GM21423 (cell line): Measurements from ENCODE around the gene ZBED6.
A peak's percentile ranks its signal among the peaks of the same experiment; 100 is the strongest.
"Not testable (repeated sequence)": the region's sequence is repeated elsewhere in the genome, so short reads cannot be mapped to it uniquely, and the experiment has no call there.

ENCODE experiments used
- ATAC-seq: cut with Tn5 transposase; IDR thresholded peaks from one replicate; pipeline ENCODE4 v1.9.1; 2021; ENCODE audit warnings: mild to moderate bottlenecking, moderate library complexity; ENCODE audit not compliant: unreplicated experiment

Gene ZBED6

GRCh38 chr1:203795441-203796235, at the start of gene ZBED6, which contains the start of gene ZC3H11A:
ZBED6 (plus strand) TSS chr1:203795623; CDS start chr1:203797523, 1,900 bp downstream.
ZC3H11A (plus strand) TSS chr1:203795623; CDS start chr1:203817071, 21,448 bp downstream.
- peak; percentile 97 for ATAC-seq

GRCh38 chr1:203746281-203746680, 49.1 kb upstream of the ZBED6 start:
- ATAC-seq: no peak

DNA sequence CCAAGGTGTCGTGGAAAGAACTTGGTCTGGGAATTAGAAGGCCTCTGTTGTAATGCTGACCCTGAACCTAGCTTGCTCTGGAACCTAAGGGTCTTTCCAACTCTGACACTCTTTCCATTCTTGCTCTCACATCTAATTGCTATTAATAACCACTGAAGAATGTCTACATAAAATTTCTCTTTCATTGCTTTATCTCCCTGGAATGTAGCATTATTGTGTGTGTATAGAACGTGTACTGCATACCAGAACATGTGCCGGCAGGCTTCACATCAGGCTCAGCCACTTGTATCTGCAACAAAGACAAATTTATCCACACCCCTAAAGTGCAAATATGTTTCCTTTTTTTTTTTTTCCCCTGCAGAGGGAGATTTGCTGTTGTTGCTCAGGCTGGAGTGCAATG, 44.4 kb upstream of the ZBED6 start:
- no peak for ATAC-seq

- ATAC-seq: not testable (repeated sequence)
Observed at GRCh38 chr1:203751618-203752361, 43.6 kb upstream of the ZBED6 start.

DNA sequence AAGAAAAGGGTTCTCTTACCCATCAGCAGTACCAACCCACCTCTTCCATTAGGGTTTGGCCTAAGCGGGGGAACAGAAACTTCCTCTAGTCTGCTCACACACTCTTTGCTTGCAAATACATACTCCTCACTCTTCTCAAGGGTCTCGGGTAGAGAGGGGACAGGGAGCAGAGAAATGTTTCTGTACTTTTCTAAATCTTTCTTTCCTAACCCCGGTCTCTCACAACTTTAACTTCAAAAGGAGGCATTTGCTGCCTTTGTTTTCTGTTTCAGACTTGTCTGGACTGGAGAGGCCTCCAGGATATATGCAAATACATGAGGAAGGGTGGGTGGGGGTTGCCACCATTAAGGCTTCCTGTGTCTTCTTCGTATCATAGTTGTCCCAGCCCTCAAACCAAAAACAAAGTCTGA, 41.0 kb upstream of the ZBED6 start:
- no peak for ATAC-seq

GRCh38 chr1:203756036-203756435, 39.4 kb upstream of the ZBED6 start:
- ATAC-seq: no peak

DNA sequence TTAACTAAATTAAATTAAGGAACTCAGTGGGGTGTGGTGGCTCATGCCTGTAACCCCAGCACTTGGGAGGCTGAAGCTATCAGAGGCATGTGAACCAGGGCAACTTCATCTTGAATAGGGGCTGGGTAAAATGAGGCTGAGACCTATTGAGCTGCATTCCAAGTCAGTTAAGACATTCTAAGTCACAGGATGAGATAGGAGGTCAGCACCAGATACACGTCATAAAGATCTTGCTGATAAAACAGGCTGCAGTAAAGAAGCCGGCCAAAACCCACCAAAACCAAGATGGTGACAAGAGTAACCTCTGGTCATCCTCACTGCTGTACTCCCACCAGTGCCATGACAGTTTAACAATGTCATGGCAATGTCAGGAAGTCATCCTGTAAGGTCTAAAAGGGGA, 36.7 kb upstream of the ZBED6 start:
- not testable (repeated sequence) for ATAC-seq

DNA sequence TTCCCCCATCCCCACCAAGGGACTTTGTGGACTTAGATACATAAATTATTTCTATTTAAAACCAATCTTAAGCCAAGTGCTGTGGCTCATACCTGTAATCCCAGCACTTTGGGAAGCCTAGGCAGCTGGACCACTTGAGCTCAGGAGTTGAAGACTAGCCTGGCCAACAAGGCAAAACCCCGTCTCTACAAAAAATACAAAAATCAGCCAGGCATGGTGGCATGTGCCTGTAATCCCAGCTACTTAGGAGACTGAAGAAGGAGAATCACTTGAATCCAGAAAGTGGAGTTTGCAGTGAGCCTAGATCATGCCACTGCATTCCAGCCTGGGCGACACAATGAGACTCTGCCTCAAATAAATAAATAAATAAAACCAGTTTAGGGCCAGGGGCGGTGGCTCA, 34.9 kb upstream of the ZBED6 start:
- ATAC-seq: no peak

GRCh38 chr1:203761958-203762357, 33.5 kb upstream of the ZBED6 start:
- ATAC-seq: not testable (repeated sequence)

GRCh38 chr1:203763505-203763904, 31.9 kb upstream of the ZBED6 start:
- no peak for ATAC-seq

GRCh38 chr1:203764105-203765028, 31.1 kb upstream of the ZBED6 start:
- no peak for ATAC-seq

GRCh38 chr1:203765029-203765837, 30.2 kb upstream of the ZBED6 start, which contains the start of gene LAX1:
LAX1 (plus strand) TSS chr1:203765183; CDS start chr1:203765566, 383 bp downstream.
- ATAC-seq: no peak

DNA sequence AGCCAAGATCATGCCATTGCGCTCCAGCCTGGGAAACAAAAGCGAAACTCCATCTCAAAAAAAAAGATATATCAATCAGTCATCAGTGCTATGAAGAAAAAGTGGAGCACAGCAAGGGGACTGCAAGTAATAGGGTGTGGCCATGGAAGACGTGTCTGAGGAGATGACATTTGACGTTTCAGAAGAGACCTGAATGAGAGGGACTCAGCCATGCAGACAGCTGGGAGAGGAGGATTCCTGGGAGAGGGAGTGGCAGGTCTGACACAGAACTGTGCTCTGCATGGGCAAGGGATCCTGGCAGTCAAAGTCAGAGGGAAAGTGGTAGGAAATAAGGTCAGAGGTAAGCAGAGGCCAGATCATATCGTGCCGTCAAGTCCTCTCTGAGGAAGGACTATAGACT, 27.2 kb upstream of the ZBED6 start:
- ATAC-seq: no peak

DNA sequence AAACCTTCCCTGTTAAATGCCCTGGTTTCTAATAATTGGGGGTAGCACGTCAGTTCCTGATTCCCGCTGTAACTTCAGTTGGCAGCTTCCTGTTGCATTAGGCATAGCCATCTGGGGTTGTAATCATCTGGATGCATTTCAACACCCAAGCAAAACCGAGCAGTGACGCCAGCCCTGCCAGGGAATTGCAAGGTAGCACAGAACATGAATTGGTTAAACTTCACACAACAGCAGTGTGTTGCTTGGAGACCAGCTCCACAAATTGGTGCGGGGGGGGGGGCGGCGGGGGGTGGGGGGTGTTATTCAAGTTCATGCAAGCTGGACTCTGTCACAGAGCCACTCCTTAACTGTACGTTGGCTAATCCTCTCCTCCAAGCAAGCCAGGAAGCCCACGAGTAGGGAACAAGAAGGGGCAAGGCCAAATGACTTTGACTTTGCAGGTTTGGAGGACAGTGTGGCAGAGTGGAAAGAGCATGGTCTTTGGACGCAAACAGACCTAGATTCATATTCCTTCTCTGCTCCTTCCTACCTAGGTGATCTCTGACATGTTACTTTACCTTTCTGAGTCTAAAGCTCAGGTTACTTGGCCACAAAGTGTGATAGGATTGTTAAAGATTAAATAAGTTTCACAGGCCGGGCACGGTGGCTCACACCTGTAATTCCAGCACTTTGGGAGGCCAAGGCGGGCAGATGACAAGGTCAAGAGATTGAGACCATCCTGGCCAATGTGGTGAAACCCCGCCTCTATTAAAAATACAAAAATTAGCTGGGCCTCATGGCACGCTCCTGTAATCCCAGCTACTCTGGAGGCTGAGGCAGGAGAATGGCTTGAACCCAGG, 25.7 kb upstream of the ZBED6 start:
- ATAC-seq: no peak

GRCh38 chr1:203771901-203772301, 23.5 kb upstream of the ZBED6 start:
- ATAC-seq: no peak

DNA sequence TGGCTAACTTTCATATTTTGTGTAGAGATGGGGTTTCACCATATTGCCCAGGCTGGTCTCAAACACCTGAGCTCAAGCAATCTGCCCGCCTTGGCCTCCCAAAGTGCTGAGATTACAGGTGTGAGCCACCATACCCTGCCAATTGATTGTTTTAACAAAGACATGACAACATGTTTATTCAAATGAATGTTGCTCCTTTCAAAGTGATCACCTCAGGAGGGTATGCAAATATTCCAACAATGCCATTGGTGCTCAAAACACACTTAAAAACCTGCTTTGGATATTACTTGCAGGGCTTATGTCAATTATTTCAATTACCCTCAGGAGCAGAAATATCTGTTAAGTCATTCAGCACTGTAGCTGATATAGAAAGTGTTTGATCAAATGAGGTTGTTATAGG, 22.6 kb upstream of the ZBED6 start:
- ATAC-seq: no peak

DNA sequence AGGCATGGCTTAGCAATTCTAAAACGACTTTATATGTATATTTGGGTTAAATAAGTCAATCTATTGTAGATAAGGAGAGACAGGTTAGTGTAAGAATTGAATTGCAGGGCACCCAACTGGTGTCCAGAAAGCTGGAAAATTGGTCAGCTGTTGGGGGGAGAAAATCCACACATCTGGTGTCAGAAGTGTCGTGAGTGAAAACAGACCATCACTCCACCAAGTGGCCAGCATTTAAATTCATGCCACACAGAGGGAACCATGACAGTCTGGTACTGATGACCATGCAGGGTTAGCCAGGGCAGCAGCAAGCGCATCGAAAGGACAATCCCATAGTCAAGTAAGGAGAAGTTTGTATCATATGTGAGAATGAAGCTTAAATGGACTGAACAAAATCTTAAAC, 18.8 kb upstream of the ZBED6 start:
- ATAC-seq: no peak

DNA sequence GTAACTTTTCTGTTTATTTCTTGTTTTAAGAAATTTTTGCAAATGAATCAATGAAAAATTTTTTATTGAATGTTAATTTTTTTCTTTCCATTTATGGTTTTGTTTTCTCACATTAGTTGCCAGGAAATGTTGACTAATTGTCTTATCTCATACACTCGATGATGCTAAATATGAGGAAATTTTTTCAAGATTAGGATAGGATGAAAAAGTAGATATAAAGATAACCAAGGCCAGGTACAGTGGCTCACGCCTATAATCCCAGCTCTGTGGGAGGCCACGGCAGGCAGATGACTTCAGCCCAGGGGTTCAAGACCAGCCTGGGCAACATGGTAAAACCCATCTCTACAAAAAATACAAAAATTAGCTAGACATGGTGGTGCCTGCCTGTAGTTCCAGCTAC, 17.8 kb upstream of the ZBED6 start:
- ATAC-seq: no peak

- no peak for ATAC-seq
Observed at GRCh38 chr1:203778146-203778545, 17.3 kb upstream of the ZBED6 start.
